IPS-NIHi7 (cell line): ENCODE measurements around the gene SELENOW.
"Not testable (repeated sequence)": the region's sequence is repeated elsewhere in the genome, so short reads cannot be mapped to it uniquely, and the experiment has no call there.

ENCODE experiments used
- DNase-seq: peaks from one replicate; pipeline ENCODE4 v3.0.0; 2012; ENCODE audit warnings: mixed read lengths; ENCODE audit errors: extremely low spot score

SELENOW gene

GRCh38 chr19:47756953-47757608 is 21.4 kb upstream of the SELENOW start:
- DNase-seq = no peak

GRCh38 chr19:47757617-47758442 is 20.7 kb upstream of the SELENOW start:
- no peak for DNase-seq

- no peak for DNase-seq
Observed at GRCh38 chr19:47758443-47758804, 20.1 kb upstream of the SELENOW start.

- DNase-seq = no peak
Observed at GRCh38 chr19:47760632-47760999, 17.9 kb upstream of the SELENOW start.

- DNase-seq = no peak
Observed at GRCh38 chr19:47761566-47761965, 16.9 kb upstream of the SELENOW start.

- DNase-seq = no peak
Observed at GRCh38 chr19:47762151-47762550, 16.4 kb upstream of the SELENOW start.

GRCh38 chr19:47762615-47763308 is 15.7 kb upstream of the SELENOW start:
- DNase-seq = no peak

- DNase-seq = not testable (repeated sequence)
Observed at GRCh38 chr19:47764705-47765104, 13.8 kb upstream of the SELENOW start.

GRCh38 chr19:47765523-47766358 is 12.8 kb upstream of the SELENOW start:
- peak; percentile 80 for DNase-seq

GRCh38 chr19:47766359-47766620 is 12.2 kb upstream of the SELENOW start:
- no peak for DNase-seq

GRCh38 chr19:47766670-47767069 is 11.8 kb upstream of the SELENOW start:
- DNase-seq = no peak

GRCh38 chr19:47767349-47767748 is 11.2 kb upstream of the SELENOW start:
- DNase-seq = no peak

- no peak for DNase-seq
Observed at GRCh38 chr19:47768604-47769003, 9.9 kb upstream of the SELENOW start.

GRCh38 chr19:47769534-47769933 is 9.0 kb upstream of the SELENOW start:
- no peak for DNase-seq

- DNase-seq = not testable (repeated sequence)
Observed at GRCh38 chr19:47771291-47771690, 7.2 kb upstream of the SELENOW start.

- DNase-seq = no peak
Observed at GRCh38 chr19:47776568-47776967, 1.9 kb upstream of the SELENOW start.

GRCh38 chr19:47777245-47778048 is 1.1 kb upstream of the SELENOW start:
- not testable (repeated sequence) for DNase-seq

GRCh38 chr19:47778954-47779351 is 450 bp downstream of the SELENOW start:
- no peak for DNase-seq

- DNase-seq = no peak
Observed at GRCh38 chr19:47779524-47780214, 1.2 kb downstream of the SELENOW start.

- DNase-seq = no peak
Observed at GRCh38 chr19:47780215-47780551, 1.7 kb downstream of the SELENOW start.
